ENCODE data around the gene TRERF1. TPM values are rescaled to one million over a fixed set of nuclear protein-coding genes. Genes with fewer than 3 reads are reported as not detected.

Gene TRERF1
- total RNA-seq, 1 donor from 2014 or later = 7.3 TPM

DNA sequence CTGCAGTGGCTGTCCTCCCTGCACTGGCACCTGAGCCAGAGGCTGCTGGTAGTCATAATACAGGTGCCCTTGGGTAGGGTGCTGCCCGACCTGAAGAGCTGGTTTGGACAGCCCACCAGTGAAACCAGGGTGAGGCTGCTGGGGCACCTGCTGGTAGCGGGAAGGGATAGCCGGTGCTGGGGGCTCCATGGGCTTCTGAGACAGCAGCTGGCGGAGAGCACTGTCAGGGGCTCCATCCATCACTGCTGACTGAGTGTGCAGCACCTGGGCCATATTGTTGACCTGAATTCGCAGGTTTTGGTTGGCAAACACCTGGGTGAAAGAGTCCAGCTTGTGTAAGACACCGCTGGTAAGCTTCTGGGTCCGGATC is 182.9 kb downstream of the TRERF1 start:
- ATAC-seq = no peak

DNA sequence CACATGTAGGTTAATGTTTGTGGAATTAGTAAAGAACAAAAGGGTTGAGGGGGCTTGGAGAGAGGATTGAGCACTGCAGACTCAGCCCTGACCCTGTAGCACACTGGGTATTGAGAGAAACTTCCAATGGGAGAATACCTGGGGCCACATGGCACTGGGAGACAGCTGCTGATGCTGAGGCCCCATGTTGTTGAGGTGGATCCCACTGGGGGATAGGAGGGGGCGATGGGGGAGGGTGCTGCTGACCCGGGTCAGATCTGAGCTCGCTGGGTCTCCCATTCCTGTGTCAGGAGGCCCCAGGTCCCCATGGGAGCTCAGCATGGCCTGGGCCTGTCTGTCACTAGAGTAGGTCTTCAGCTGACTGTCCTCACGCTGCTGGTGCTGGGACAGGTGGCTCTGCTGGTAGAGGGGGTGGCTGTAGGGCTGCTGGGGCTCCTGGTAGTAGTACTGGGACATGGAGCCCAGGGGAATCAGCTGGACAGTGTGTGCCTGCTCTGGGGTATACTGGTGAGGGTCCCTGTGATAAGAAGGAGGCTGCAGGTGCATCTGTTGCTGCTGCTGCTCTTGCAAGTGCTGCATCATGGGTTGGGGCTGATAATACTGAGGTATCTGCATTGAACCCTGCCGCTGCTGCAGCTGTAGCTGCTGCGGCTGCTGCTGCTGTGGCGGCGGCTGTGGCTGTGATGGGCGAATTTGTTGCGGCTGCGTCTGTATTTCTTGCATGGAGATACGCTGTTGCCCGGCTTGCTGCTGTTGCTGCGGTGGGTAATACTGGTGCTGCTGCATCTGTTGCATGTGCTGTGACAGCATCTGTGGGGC is 183.5 kb downstream of the TRERF1 start:
- ATAC-seq = no peak

GRCh38 chr6:42266538-42266937 is 185.2 kb downstream of the TRERF1 start:
- ATAC-seq = no peak

DNA sequence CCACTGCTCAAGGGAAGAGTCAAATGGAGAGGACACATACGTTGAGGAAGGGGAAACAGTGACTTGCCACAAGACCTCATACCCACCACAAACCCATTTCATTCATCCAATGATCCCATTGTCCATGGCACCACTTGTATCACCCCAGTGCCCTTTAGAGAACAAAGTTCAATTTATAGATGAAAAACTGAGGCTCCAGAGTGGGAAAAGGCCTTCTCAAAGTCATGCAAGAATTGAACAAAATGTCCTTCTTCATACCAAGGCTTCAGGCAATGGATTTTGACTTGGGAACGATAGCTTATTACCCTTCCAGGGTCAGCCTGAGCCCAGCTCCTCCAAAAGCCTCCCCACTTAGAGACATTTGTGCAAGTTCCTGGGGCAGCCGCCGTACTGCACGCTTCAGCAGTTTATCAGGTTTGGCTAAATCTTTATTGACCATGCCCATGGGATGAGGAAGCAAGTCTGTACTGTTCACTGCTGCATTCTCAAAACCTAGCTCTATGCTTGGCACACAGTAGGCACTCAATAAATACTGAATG is 186.8 kb downstream of the TRERF1 start:
- ATAC-seq = no peak

- ATAC-seq = no peak
These were observed 187.4 kb downstream of the TRERF1 start for GRCh38 chr6:42264162-42264851.

DNA sequence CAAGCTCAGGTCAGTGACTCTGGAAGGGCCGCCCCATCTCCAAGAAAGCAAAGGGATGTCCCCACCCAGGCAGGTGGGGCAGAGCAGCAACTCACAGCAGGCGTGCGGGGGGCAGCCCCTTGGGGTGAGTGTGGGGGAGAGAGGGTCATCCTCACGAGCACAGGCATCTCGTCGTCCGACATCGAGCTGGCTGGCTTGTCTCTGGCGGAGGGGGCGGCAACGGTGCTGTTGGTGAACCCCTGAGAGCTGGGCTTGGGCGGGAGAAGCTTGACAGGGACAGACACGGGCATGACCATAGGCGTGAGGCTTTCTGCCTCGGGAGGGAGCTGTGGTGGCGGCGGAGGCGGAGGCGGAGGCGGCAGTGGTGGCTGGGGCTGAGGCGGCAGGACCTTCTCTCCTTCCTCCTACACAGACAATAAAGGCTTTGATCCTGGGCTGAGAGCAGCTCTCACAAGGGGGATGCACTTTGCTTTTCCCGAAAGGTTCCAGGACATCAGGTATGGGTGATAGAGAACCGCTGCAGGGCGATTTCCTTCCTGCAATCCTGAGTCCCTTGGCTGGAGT is 188.5 kb downstream of the TRERF1 start:
- ATAC-seq = no peak

DNA sequence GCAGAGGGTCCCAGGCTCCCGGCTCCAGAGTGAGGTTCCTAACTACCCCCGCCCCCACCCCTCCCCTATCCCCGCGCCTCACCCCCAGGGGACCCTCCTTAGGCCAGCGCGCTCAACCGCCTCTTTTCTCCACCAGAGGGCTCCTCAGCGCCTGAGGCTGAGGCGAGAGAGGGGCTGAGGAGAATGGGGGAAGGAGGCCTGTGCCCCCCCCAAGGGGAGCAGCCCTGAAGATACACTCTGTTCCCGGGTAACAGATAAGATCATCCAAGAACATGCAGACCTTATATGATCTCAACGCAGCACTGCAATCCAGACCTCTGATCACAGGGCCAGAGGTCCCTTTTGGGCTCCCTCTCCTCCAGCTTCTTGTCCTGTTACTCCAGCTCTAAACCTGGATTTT is 190.8 kb downstream of the TRERF1 start:
- peak; percentile 11 for ATAC-seq

DNA sequence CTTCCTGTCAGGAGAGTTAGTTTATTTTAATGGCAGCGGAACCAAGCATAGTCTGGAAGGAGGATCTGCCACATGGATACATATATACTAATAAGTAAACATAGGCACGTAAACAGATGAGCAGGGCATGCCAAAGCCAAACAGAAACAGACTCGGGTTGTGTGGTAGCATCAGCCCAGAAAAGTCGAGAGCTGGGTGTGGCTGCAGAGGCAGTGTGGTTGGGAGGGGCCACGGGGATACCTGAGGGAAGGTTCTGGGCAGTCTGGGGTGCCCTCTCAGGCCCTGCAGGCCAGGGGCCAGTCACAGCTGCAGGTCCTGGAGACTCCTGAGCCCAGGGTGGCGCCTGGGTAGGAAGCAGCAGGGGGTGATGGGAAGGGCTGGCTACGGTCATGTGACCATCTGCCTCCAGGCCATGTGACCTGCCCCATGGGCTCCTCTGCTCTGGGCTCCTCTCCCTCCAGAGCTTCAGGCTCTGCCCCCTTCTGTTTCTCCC is 191.3 kb downstream of the TRERF1 start:
- ATAC-seq = peak; percentile 34

- ATAC-seq = no peak
These were observed 191.8 kb downstream of the TRERF1 start for GRCh38 chr6:42259841-42260395.

- no peak for ATAC-seq
These were observed 192.4 kb downstream of the TRERF1 start for GRCh38 chr6:42259286-42259685.

- ATAC-seq = no peak
These were observed 194.1 kb downstream of the TRERF1 start for GRCh38 chr6:42257614-42258013.

- ATAC-seq = no peak
These were observed 194.7 kb downstream of the TRERF1 start for GRCh38 chr6:42257063-42257462.

- ATAC-seq = no peak
These were observed 196.7 kb downstream of the TRERF1 start for GRCh38 chr6:42255050-42255449.

DNA sequence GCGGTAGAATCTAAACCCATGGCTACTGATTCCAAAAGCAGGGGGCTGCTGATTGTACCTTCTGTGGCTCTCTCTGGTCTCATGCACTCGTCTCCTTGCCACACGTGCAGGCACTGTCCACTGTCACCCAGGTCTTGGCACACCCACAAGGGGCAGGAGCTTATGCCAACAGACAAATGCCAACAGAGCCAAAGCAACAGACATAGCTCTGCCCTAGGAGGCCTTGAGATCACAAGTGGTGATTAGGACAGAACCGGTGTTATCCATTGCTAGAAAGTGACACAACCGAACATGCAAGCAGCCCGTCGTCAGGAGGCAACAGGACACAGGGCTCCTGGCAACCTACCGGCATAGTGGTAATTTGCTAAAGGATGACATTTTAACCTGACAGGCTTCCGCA is 197.2 kb downstream of the TRERF1 start:
- no peak for ATAC-seq

DNA sequence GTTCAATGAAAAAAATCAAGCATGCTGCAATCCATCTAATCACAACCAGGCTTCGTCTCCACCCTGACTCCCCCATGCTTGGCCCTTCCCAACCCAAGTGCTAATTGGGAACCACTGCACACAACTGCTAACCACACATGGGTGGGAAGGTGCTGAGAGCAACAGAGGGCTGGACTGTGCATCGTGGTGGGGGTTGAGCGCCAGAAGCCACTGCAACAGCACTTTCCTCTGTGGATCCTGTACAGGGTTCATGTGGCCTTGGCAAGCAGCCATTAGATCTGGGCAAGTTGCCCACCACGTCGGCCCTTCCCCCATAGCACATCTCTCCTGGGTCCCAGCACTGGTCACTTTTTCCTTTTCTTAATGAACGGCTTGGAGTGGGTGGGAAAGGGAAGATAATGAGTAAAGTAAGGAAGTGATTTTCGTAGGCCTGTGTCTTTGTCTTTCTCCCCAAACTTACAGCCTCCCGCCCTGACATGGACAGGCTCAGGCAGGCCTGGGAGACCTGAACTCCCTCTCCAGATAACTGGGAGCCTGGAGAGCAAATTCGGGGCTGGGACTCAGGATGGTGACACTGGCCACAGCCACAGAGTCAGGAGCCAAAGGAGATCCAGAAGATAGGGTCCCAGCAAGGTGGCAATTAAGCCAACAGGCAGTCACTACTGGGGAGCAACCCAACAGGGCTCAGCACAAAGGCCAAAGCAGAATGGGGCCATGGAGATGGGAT is 199.7 kb downstream of the TRERF1 start:
- ATAC-seq = no peak

DNA sequence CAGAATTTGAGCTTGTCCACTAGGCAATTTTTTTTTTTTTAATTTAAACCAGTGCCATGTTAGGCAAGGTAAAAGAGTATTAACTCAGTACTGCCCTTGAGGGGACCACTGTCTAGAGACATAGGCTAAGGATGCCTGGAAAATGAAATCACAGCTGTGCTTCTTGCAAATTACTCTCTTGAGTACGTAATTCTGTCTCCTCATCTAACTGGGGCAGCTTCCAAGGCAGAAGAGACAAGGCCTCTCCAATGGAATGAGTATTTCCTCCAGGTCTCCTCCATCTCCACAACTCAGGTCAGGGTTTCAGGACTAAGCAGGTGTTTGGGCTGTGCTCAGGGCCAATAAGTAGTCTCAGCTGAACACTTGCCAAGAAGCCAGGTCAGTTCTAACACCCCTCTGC is 200.2 kb downstream of the TRERF1 start:
- ATAC-seq = no peak

DNA sequence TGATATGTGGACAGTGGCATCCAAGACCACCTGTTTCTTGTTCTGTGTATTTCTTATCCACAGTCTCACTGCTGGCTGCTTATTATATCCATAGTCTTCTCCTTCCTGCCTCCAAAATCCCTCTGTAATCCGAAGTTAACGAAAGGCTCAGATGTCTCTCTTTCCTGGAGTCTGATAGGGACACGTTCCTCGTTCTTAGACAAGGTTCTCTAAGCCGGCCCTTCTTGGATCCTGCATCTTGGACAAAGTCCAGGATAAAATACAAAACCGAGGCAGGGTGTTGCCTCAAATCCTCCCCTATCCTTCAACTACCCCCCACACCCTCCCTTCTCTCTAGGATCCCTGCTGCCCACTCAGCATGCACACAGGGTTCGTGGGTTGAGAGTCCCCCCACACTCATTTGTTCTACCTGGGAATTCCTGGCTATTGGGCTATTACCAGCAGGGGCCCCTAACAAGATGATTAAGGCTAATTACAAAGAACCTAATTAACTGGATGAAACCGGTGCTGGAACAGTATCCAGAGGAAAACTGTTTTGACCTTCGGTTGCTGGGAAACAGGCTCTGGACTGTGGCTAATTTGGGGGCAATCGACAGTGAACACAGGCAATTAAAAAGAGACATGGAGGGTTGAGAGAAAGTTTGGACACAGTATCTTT is 201.3 kb downstream of the TRERF1 start:
- no peak for ATAC-seq

DNA sequence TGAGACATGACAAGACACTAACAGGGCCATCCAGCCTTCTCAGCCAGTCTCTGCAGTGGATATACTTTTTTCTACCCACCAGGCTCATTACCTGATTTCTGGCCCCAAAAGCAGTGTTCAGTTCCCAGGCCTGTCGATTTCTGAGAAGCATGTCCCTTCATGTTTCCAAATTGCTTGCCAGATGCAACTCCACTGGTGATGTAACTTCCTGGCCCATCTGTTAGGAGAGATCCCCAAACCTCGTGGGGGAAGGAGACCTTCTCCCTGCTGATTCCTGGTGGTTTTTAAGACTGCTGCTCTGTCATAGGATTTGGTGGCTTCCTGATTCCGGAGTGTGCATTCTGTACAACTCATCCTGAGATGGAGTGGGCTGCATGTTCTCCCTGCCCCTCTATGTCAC is 202.4 kb downstream of the TRERF1 start:
- no peak for ATAC-seq

- no peak for ATAC-seq
These were observed 208.7 kb downstream of the TRERF1 start for GRCh38 chr6:42243046-42243445.

- ATAC-seq = peak; percentile 40
These were observed 209.8 kb downstream of the TRERF1 start for GRCh38 chr6:42241915-42242314.

DNA sequence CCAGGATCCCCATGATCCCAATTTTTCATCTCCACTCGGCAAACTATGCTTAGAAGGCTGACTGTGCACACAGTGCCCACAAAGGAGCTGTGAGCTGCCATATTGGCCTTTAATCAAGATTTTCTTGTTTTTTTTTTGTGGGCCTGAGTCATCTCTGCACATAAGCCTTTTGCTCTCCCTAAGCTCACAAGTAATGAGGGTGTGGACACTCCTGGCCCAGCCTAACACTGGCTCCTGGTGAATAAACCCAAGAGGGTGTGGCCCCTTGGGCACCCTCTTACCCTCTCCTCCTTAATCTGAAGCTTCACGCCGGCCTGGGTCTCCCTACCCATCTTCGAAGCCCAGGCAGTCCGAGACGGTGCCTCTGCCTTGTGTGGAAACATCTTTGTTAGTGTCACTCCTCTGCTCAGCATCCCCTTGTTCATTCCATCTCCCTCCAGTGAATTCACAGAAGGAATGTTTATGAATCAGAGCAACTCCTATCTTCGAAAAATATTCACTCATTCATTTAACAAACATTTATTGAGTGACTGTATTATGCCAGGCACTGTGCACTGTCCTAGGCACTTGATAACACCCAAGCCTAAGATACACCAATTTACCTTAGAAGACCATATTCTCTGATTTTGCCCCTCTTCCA is 211.9 kb downstream of the TRERF1 start:
- ATAC-seq = peak; percentile 95
